Epithelial cell of alveolus of lung (primary cell): ENCODE data around the gene WASHC4. TPM values are rescaled to one million over a fixed set of nuclear protein-coding genes. Genes with fewer than 3 reads are reported as not detected.

Experiments
- total RNA-seq: library from RNA; depleted of rRNA; stranded (reverse); fragments of >200 nt; gene quantifications from 2 replicates; pipeline ENCODE4 v1.2.1, GENCODE V29; 2015

Gene WASHC4
- total RNA-seq, result 28.8 and 29.8 TPM in 2 replicates

GRCh38 chr12:105107494-105108371, at the start of gene WASHC4:
WASHC4 (plus strand) TSS chr12:105107731; CDS start chr12:105107801, 70 bp downstream.

GRCh38 chr12:105084251-105085250, 23.0 kb upstream of the WASHC4 start, which contains the start of gene ALDH1L2:
ALDH1L2 (minus strand) TSS chr12:105084458; CDS start chr12:105084436, 22 bp downstream.

Other genes with a start within 250 kb of the WASHC4 start
- gene SLC41A2, start 149.4 kb upstream of the WASHC4 start, total RNA-seq, result 4.7 and 17.5 TPM in 2 replicates
- gene NOPCHAP1, start 121.4 kb upstream of the WASHC4 start, total RNA-seq, result 1.4 and 8.8 TPM in 2 replicates
- 35.3 and 39.6 TPM in 2 replicates for gene ALDH1L2, start 23.3 kb upstream of the WASHC4 start, total RNA-seq
- gene APPL2, start 128.4 kb downstream of the WASHC4 start, total RNA-seq, result 14.9 and 19.0 TPM in 2 replicates
- gene C12orf75, start 223.0 kb downstream of the WASHC4 start, total RNA-seq, result 12.9 and 131 TPM in 2 replicates